Caco-2 (cell line): Measurements from ENCODE around the gene DIRAS2. TPM values are rescaled to one million over a fixed set of nuclear protein-coding genes. Genes with fewer than 3 reads are reported as not detected.

ENCODE experiments used
- BruUV-seq: library from RNA; stranded (reverse); fragments of 400-500 nt; replicated peaks from 2 replicates; lab custom pipeline; 2021; lab: Mats Ljungman, UMichigan
- CTCF ChIA-PET: fragments of 300-600 bp; sonication (Branson Sonifier 250); formaldehyde crosslinking; loops from one replicate; lab custom pipeline; 2022; ENCODE audit warnings: antibody characterized with exemption; lab: Charles Lee
- POLR2A ChIA-PET: fragments of 300-600 bp; sonication (Branson Sonifier 250); formaldehyde crosslinking; loops from one replicate; lab custom pipeline; 2022; ENCODE audit warnings: antibody characterized with exemption; lab: Charles Lee
- DNase-seq, 2 experiments: peaks; one replicate each; pipeline versions ENCODE4 v3.0.0 to v3.0.0-alpha.2; 2020 to 2022
- H3K27me3 ChIP-seq: replicated peaks from 2 replicates; pipeline ENCODE4 v1.6.0; 2011; ENCODE audit warnings: low read length; ENCODE audit not compliant: control insufficient read depth, insufficient read depth
- H3K36me3 ChIP-seq: 2 replicates; pipeline ENCODE4 v1.5.1; 2011; ENCODE audit warnings: low read length; ENCODE audit not compliant: control insufficient read depth, insufficient read depth
- H3K4me1 ChIP-seq: fragments of 250-450 bp; sonication (Bioruptor Pico); 2 replicates; pipeline ENCODE4 v1.5.1; 2020; ENCODE audit warnings: mild to moderate bottlenecking
- H3K4me3 ChIP-seq: 2 replicates; pipeline ENCODE4 v1.5.1; 2011; ENCODE audit warnings: low read depth, mild to moderate bottlenecking, control low read depth, low read length
- H3K9me3 ChIP-seq: fragments of 250-450 bp; sonication (Bioruptor Pico); 2 replicates; pipeline ENCODE4 v1.5.1; 2020; ENCODE audit warnings: mild to moderate bottlenecking, moderate library complexity
- H3K27ac Mint-ChIP-seq: one replicate; pipeline ENCODE4 v1.8.0; 2022; ENCODE audit warnings: mixed read lengths; ENCODE audit not compliant: unreplicated experiment
- H3K27me3 Mint-ChIP-seq: one replicate; pipeline ENCODE4 v1.8.0; 2022; ENCODE audit warnings: mixed read lengths; ENCODE audit not compliant: insufficient read depth, unreplicated experiment
- H3K36me3 Mint-ChIP-seq: one replicate; pipeline ENCODE4 v1.8.0; 2022; ENCODE audit warnings: mild to moderate bottlenecking, mixed read lengths; ENCODE audit not compliant: insufficient read depth, unreplicated experiment
- H3K4me1 Mint-ChIP-seq: one replicate; pipeline ENCODE4 v1.8.0; 2022; ENCODE audit warnings: low read depth, mixed read lengths; ENCODE audit not compliant: unreplicated experiment
- H3K4me3 Mint-ChIP-seq: one replicate; pipeline ENCODE4 v1.8.0; 2022; ENCODE audit warnings: mild to moderate bottlenecking, moderate library complexity, mixed read lengths; ENCODE audit not compliant: unreplicated experiment
- H3K9me3 Mint-ChIP-seq: one replicate; pipeline ENCODE4 v1.8.0; 2022; ENCODE audit warnings: mixed read lengths; ENCODE audit not compliant: unreplicated experiment
- intact Hi-C: fragments of 100-400 bp; cut with micrococcal nuclease; formaldehyde crosslinking; loops from one replicate; pipeline ENCODE4 v1.10.0; 2022; ENCODE audit not compliant: unreplicated experiment
- total RNA-seq: library from RNA; stranded (reverse); gene quantifications from 2 replicates; pipeline ENCODE4 v1.2.3, GENCODE V29; 2022
- TF ChIP-seq, protein P1 (sequence below), 2 experiments: fragments of 200-600 bp in 1 of 2; IDR thresholded peaks; 1 replicate in 1 of 2; 2 replicates in 1 of 2; pipeline versions ENCODE4 v1.5.1 to v1.8.0; 2011 to 2022; ENCODE audit warnings: antibody characterized with exemption in 1 of 2, control low read depth in 1 of 2, inconsistent platforms in 1 of 2, low read depth in 1 of 2, low read length in 1 of 2, mild to moderate bottlenecking in 1 of 2, moderate library complexity in 1 of 2; ENCODE audit not compliant: insufficient read depth in 1 of 2, severe bottlenecking in 1 of 2, unreplicated experiment in 1 of 2

Gene DIRAS2
- total RNA-seq, 1 experiment from 2014 or later: 0.09 TPM

DNA sequence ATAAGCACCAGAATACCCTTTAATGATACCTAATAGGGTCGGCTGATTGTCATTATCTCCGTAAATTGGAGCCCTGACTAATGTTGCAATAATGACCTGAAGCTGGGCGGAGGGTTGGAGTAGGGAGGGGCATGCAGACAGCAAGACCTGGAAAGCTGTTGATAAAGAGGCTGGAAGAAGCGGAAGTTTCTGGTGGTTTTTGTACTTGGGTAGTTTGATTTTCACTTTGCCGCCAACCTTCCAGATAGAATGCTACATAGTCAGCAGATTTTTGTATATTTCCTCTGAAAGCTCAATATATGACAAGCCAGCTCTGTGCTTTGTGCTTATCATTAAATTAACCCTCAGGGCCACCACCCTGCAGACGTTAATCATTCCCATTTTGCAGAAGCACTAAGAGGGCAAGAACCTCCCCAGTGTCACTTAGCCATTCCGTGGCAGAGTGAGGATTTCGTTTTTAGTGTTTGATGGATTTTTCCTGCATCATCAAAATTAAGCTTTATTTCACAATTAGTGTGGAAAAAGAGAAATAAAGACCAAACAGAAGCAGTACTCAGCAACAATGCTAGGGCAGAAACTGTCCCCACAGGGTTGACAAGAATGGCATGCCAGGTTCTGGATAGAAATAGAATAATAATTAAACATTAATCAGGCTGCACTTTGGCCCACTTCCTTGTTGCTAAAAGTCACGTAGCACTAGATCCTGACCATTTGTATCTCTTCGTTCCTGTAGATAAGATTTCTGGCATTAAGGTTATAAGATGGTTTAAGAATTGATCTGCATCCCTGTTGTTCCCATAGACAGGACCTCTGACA lies 34.7 kb downstream of the DIRAS2 start:
- no peaks in the 10 kb centered on the region for H3K27me3 Mint-ChIP-seq
- POLR2A ChIA-PET: no interaction called here
- no peaks in the 10 kb centered on the region for H3K9me3 Mint-ChIP-seq
- H3K27ac Mint-ChIP-seq: no peak overlapping the region
- H3K4me1 Mint-ChIP-seq: no peaks in the 10 kb centered on the region
- no peak for DNase-seq
- Histone ChIP-seq H3K9me3 (no peaks in the 10 kb centered on the region), H3K4me3 (no peak overlapping the region), H3K4me1 (no peaks in the 10 kb centered on the region), H3K27me3 (no peaks in the 10 kb centered on the region), H3K36me3 (no peaks in the 10 kb centered on the region)
- no peak overlapping the region for H3K4me3 Mint-ChIP-seq
- CTCF ChIA-PET: no interaction called here
- no TSS peak for BruUV-seq
- intact Hi-C loops: no loop called here
- TF ChIP-seq, protein P1, sequence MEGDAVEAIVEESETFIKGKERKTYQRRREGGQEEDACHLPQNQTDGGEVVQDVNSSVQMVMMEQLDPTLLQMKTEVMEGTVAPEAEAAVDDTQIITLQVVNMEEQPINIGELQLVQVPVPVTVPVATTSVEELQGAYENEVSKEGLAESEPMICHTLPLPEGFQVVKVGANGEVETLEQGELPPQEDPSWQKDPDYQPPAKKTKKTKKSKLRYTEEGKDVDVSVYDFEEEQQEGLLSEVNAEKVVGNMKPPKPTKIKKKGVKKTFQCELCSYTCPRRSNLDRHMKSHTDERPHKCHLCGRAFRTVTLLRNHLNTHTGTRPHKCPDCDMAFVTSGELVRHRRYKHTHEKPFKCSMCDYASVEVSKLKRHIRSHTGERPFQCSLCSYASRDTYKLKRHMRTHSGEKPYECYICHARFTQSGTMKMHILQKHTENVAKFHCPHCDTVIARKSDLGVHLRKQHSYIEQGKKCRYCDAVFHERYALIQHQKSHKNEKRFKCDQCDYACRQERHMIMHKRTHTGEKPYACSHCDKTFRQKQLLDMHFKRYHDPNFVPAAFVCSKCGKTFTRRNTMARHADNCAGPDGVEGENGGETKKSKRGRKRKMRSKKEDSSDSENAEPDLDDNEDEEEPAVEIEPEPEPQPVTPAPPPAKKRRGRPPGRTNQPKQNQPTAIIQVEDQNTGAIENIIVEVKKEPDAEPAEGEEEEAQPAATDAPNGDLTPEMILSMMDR (IDR thresholded peaks at IDR 0.05; ENCODE audit: insufficient read depth in 1 of 2, low read depth in 1 of 2, low read length in 1 of 2, severe bottlenecking in 1 of 2, unreplicated experiment in 1 of 2): no peak
- H3K36me3 Mint-ChIP-seq: no peaks in the 10 kb centered on the region

DNA sequence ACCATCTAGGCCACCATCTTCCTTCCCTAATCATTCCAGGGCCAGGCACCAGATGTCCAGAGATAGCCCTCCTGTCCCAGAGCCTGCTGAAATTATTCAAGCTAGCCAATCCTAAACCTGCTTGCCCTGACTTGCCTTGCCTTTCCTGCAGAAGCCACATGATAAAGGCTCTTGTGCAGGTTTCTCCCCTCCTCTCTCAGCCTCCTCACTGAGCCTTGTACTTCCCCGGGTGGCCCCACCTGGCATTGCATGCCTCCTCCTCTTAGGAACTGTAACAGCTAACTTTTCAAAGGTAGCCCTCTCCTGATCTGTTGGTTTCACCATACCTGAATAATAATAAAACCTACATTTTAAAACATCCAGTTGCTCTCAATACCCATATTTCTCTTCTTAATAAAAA lies 42.6 kb downstream of the DIRAS2 start:
- CTCF ChIA-PET: no interaction called here

DNA sequence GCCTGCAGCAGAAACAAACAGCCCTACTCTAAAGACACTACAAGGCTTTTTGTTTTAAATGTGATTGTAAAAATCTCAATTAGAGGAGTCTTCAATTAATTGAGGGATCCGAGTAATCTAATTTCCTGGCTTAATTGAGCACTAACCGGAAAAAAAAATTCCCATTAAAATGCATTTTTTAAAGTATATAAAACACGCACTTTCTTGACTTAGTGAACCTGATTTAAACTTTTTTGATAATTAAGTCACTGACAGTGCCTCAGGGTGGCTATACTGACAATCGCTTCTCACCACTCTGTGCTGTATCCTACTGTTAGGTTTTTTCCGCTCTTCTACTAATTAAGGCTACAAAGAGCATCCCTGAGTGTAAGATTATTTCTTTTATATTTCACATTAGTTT lies 44.4 kb downstream of the DIRAS2 start:
- H3K27me3 ChIP-seq: no peaks in the 10 kb centered on the region
- Mint-ChIP-seq H3K9me3 (no peaks in the 10 kb centered on the region), H3K4me3 (no peak overlapping the region), H3K4me1 (no peaks in the 10 kb centered on the region), H3K36me3 (no peaks in the 10 kb centered on the region), H3K27me3 (peaks cover 6% of the 10 kb centered on the region), H3K27ac (no peak overlapping the region)
- intact Hi-C loops: no loop called here
- TF ChIP-seq, protein P1 (IDR thresholded peaks at IDR 0.05; ENCODE audit: insufficient read depth in 1 of 2, low read depth in 1 of 2, low read length in 1 of 2, severe bottlenecking in 1 of 2, unreplicated experiment in 1 of 2): no peak
- ChIA-PET CTCF (no interaction called here), POLR2A (no interaction called here)
- no peak for DNase-seq
- BruUV-seq: no TSS peak
- no peaks in the 10 kb centered on the region for H3K36me3 ChIP-seq
- H3K9me3 ChIP-seq: no peaks in the 10 kb centered on the region
- no peaks in the 10 kb centered on the region for H3K4me1 ChIP-seq
- no peak overlapping the region for H3K4me3 ChIP-seq

More for the DNA sequence above, 42.6 kb downstream of the DIRAS2 start:
- Mint-ChIP-seq H3K27me3 (peaks cover 6% of the 10 kb centered on the region), H3K27ac (no peak overlapping the region), H3K36me3 (no peaks in the 10 kb centered on the region), H3K4me3 (no peak overlapping the region), H3K9me3 (no peaks in the 10 kb centered on the region), H3K4me1 (no peaks in the 10 kb centered on the region)
- Histone ChIP-seq H3K27me3 (no peaks in the 10 kb centered on the region), H3K9me3 (no peaks in the 10 kb centered on the region), H3K36me3 (no peaks in the 10 kb centered on the region), H3K4me1 (no peaks in the 10 kb centered on the region), H3K4me3 (no peak overlapping the region)
- TF ChIP-seq, protein P1 (IDR thresholded peaks at IDR 0.05; ENCODE audit: insufficient read depth in 1 of 2, low read depth in 1 of 2, low read length in 1 of 2, severe bottlenecking in 1 of 2, unreplicated experiment in 1 of 2): no peak
- DNase-seq: no peak
- POLR2A ChIA-PET: no interaction called here
- no TSS peak for BruUV-seq
- intact Hi-C loops: no loop called here
